Erythroblast (primary cell): Measurements from ENCODE around the gene EXOSC7.
"Not testable (repeated sequence)": the region's sequence is repeated elsewhere in the genome, so short reads cannot be mapped to it uniquely, and the experiment has no call there.

Experiments used
- DNase-seq, 2 experiments: peaks; one replicate each; lab custom pipeline; 2025; lab: John Stamatoyannopoulos, UW
- GATA1 ChIP-seq: IDR thresholded peaks from 2 replicates; pipeline ENCODE4 v1.6.1; 2011; ENCODE audit warnings: low read depth, mild to moderate bottlenecking, control low read depth, low read length, moderate library complexity
- POLR2A ChIP-seq: IDR thresholded peaks from 2 replicates; pipeline ENCODE4 v1.6.1; 2011; ENCODE audit warnings: mild to moderate bottlenecking, low read length

The EXOSC7 gene

DNA sequence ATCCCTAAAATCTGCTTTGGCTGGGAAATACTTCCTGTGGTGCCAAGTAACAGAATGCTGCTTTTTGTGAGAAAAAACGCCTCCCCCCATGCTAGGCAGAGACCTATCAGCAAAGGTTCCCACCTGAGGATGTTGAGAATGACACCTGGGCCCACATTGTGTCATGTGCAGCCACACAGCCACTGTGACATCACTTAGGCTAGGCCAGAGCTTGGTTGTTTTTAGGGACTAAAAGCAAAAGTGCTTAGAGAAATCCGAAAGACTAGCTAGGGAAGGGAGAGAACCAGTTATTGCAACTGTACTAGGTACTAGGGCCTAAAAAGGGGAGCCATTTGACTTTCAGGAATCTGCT is 6.2 kb upstream of the EXOSC7 start:
- DNase-seq: no peak
- TF ChIP-seq POLR2A (no peak), GATA1 (no peak)

DNA sequence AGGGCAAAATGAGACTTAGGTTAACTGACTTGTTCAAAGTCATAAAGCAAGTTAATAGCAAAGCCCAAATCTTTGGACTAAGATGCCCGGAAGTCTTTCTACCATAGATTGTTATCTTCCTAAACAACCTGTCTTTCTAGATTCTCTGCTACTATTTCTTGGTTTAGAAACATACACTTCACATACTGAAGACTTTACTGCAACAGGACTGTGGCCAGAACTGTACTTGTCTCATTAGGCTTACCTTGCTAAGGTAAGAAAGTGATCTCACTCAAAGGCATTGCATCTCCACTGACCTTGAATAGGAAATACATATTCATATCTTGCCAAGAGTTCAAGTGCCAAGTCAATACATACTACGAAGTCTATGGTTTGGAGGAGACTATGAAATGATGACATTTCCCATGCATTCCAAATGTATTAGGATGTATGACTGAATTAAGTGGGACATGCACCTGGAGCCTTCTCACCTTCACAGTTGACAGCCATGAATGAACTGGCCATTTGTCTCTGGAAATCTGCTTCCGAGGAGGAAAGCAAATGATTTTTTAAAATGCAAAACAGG is 5.0 kb upstream of the EXOSC7 start:
- TF ChIP-seq GATA1: no peak
- no peak for TF ChIP-seq POLR2A
- DNase-seq: no peak

DNA sequence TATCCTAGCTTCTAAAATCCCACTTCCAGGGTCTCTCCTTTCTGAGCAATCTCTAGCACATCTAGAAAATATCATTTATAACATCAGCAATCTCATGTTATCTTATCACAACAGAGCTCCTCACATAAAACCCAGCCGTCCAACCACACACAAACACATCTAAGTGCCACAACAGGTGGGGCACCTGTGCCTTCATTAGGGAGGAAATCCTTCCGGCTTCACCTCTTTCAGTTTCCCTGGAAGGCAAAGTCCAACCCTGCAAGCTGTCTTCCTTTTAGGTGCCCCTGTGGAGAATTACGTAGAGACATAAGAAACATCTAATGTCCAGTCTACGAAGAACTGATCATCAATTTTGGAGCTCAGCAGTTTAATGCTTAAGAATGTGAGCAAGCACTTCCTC is 1.6 kb upstream of the EXOSC7 start:
- DNase-seq: no peak
- TF ChIP-seq GATA1: no peak

DNA sequence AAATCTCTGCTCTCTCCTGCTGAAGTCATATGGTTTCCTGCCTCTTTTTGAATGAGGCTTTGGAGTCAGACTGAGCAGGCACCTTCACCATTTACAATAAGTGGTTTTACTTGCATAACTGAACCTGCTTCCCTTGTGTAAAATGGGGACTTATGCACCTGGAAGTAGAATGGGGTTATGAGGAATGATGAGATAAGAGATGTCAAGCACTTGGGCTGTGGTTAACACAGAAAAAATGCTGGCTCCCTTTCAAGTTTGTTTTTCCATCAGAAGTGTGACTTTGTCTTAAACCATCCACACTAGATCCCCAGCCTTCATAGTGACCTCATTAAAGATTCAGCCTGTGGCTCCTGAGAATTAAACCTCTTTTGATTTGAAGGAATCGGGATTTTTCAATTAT is 5.2 kb downstream of the EXOSC7 start:
- no peak for TF ChIP-seq GATA1
- no peak for TF ChIP-seq POLR2A
- DNase-seq: peak in 1 of 2 experiments; percentile 9

DNA sequence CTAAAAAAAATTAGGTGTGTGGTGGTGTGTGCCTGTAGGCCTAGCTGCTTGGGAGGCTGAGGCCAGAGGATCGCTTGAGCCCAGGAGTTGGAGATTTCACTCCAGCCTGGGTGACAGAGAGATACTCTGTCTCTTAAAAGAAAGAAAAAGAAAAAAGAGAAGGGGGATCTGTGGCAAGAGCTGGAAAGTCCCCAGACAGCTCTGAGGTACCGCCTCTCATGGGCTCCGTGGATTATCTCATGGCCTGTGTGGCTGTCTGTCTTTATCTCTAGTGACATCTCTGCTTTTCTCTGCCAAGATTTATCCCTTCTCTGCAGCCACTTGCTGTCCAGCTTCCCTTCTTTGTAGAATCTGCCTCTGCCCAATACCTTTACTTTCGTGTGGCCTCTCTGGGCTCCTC is 5.7 kb downstream of the EXOSC7 start:
- peak; percentile 10 to 58 for DNase-seq

DNA sequence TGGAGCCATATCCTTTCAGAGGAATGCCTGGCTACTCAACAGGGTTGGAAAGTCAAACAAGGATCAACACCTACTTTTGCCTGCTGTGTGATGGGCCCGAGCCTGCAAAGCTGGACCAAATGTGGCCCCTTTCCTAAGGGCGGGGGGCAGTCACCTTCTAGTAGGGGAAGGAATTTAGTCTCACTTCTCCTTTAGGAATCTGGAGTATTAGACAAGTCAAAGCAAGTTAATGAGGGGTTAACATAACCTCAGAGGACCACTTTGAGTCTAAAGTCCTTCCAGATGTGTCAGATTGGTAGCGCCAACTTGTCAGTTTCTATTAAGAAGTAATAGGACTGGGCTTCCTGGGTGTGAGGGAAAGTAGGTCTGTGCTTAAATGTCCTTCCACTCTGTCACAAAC is 6.8 kb downstream of the EXOSC7 start:
- no peak for TF ChIP-seq GATA1
- TF ChIP-seq POLR2A: no peak
- no peak for DNase-seq

More for the DNA sequence above, 5.7 kb downstream of the EXOSC7 start:
- TF ChIP-seq GATA1 (no peak), POLR2A (no peak)

DNA sequence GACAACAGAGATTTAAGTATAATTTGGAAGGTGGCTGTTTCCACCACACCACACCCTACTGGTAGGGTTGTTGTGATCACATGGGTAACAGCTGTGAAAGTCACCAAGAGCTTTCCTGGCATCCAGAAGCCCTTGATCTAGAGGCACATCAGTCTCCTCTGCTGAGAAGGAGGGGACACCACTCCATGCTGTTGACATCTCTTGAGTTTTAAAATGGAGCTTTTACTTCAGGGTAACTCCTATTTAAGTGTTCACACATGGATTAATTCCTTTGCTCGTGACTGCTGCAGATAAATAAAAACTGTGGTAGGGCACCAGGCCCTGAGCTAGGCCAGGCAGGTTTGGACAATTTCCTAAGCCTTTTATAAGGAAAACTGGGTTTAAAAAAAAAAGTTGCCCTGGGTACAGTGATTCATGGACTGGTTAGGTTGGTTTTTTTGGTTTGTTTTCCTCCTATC is 7.5 kb downstream of the EXOSC7 start:
- DNase-seq: no peak
- TF ChIP-seq GATA1 (no peak), POLR2A (no peak)

DNA sequence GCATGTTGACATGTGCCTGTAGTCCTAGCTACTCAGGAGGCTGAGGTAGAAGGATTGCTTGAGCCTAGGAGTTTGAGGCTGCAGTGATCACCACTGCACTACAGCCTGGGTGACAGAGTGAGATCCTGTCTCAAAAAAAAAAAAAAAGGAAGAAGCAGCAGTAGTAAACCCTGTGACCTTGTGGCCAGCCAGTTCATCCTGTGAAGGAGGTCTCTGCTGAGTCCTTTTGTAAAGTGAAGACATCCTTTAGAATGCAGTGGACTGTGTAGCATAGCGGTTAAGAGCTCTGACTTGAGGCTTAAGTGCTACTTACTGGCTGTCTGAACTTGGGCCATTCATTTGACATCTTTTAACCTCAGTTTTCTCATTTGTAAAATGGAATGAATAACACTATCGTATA is 8.3 kb downstream of the EXOSC7 start:
- DNase-seq: no peak
- TF ChIP-seq GATA1: no peak
- TF ChIP-seq POLR2A: no peak

DNA sequence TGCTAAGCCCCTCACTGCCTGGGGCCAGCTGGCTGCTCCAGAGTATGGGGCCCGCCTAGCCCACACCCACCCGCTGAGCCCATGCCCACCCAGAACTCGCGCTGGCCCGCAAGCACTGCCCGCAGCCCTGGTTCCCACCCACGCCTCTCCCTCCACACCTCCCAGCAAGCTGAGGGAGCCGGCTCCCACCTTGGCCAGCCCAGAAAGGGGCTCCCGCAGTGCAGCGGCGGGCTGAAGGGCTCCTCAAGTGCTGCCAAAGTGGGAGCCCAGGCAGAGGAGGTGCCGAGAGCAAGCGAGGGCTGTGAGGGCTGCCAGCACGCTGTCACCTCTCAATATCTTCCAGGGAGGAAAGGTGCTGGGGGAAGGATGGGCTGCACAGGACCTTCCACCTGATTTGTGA is 10.3 kb downstream of the EXOSC7 start:
- DNase-seq: not testable (repeated sequence)

DNA sequence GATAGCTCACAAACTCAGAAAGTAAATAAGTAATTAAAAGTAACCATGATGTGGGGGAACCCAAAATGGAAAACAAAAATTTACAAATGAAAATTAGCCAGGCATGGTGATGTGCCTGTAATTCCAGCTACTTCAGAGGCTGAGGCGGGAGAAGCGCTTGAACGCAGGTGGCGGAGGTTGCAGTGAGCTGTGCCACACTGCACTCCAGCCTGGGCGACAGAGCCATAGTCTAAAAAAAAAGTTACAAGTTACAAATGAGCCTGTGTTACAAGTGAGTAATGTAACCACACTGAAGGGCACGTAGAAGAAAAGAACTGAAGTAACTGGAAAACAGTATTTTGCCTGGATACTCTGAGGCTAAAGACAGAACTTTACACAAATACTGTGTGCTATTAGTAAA is 11.3 kb downstream of the EXOSC7 start:
- no peak for TF ChIP-seq GATA1
- TF ChIP-seq POLR2A: no peak
- no peak for DNase-seq

DNA sequence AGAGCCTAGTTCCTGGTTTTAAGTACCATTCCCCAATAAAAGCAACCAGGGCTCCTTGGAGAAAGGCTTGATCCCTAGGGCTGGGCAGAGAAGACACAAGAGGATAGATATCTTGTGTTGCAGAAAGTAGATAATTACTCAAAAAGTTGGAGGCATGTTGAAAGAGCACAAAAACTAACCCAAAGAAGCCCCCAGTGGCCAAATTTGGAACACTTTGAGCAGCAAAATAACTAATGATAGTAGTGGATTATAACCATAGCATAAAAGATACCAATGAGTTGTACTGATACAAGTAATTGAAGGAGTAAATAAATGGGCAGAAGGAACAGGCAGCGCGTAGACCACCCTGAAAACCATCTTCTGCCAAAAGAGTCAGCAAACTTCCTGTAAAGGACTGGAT is 12.0 kb downstream of the EXOSC7 start:
- TF ChIP-seq GATA1: no peak
- TF ChIP-seq POLR2A: no peak
- peak; percentile 47 to 54 for DNase-seq

DNA sequence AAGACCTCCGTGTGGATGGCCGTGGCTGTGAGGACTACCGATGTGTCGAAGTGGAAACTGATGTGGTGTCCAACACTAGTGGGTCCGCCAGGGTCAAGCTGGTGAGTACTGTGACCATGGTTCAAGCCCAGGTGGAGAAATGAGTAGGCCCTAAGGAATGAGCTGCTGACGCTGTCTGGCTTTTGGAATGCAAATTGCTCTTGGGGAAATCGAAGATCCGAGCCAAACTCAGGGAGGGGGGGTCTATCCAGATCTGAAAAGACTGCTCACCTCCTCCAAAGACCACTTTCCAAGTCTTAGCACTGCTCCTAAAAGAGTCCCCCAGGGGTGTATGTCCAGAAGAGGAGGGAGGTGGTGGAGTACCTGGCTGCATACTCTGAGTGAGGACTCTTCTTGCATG is 13.1 kb downstream of the EXOSC7 start:
- TF ChIP-seq POLR2A: no peak
- no peak for DNase-seq

DNA sequence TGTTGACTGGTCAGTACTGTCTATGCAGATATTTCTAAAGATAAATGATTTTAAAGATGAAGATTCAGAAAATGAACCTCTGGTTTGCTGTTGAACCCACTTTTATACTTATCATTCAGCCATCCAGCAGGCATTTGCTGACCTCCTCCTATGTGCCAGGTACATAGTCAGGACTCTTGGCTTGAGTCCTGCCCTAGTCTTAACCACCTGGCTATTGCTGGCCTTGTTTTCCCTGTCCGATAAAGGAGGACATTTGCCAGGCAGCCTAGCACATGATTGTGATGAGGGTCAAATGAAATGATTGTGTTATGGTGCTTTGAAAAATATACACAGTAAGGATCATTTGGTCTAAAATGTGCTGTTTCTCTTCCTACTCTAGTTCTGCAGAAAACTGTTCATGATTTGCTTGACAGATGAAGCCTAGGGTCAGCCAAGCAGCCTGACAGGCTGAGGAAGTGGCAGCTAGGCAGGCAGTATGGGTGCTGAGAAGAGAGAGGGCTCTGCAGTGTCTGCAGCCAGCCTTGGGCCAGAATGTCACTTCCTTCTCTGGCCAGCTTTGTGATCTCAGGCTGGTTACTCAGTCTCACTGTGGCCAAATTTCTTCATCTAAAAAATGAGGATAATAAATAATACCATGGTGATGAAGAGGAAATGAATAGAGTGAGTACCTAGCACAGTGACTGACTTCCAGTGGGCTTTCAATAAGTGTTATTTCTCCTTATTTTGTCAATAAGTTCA is 13.8 kb downstream of the EXOSC7 start:
- DNase-seq: no peak
- TF ChIP-seq GATA1: no peak
- TF ChIP-seq POLR2A: no peak

DNA sequence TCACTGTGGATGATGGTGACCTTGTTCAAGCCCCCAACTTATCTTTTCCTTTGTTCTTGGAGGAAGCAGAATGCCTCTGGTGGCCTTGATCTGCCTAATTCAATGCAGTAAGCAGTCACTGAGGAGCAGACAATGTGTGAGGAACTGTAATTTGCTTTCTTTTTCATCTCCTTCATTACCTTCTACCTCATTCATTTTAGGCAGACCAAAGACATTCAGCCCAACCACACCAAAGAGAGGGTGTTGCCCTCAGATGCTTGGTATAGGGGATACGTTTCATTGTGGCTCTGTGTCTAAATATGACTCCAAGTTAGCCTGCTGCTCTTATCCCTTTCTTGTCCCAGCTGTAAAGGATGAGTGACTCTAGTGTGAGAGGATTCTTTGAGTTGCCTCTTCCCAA is 15.3 kb downstream of the EXOSC7 start:
- DNase-seq: no peak
- TF ChIP-seq POLR2A (no peak), GATA1 (no peak)

DNA sequence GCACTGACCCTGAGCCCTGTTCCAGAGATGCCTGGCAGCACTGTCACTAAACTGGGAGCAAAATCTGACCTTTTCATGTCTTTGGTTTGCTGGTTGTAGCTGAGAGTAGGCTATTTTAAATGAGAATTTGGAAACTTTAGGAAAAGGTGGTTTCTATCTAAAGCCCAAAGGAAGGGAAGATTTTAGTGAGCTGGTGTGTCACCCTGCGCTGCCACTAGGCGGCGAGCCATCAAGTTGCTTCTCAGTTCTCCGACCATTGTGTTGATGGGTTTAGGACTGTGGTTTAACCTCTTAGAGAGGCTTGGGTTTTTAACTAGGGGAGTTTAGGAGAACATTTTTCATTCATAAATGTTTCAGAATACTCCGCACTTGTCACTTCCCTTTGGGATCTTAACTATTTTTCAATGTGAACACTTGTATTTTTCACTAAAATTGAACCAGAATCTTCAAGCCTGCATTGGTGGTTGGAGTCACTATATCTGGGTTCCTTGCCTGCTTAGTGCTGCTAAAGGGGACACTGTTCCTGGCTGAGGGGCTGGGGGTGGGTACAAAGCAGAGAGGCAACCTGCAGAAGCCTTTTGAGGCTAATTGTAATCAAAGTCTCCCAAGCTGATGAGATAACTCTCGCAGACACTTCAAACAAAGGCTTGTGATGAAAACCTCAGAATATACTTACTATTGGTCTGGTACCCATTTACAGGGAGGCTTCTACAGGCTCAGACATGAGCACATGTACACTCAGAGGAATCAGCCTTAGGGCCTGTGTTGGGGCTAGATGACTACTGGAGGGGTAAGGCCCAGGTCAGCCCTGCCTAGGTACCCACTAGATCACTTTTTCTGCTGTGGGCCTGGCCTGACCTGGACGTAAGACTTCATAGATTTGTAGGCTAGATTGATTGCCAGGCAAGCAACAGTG is 16.8 kb downstream of the EXOSC7 start:
- DNase-seq: peak; percentile 42 to 63

More for the DNA sequence above, 16.8 kb downstream of the EXOSC7 start:
- TF ChIP-seq POLR2A (no peak), GATA1 (no peak)
